HepG2 (cell line): ENCODE measurements around the gene DOHH. TPM values are rescaled to one million over a fixed set of nuclear protein-coding genes. Genes with fewer than 3 reads are reported as not detected.

ENCODE experiments used
- ATAC-seq: fragments of 200-7000 bp; cut with Tn5 transposase; 3 replicates; pipeline ENCODE4 v1.9.1; 2020; ENCODE audit warnings: mild to moderate bottlenecking, moderate library complexity
- BruUV-seq: library from RNA; stranded (reverse); fragments of 400-500 nt; replicated peaks from 2 replicates; lab custom pipeline; 2021; lab: Mats Ljungman, UMichigan
- CTCF ChIA-PET: fragments of 300-600 bp; formaldehyde crosslinking; extraction: SDS; loops from one replicate; lab custom pipeline; 2021; ENCODE audit warnings: low total read pairs, inconsistent platforms, low intra/inter-chr PET ratio; lab: Yijun Ruan, JAX
- POLR2A ChIA-PET: fragments of 350-600 bp; sonication (Branson Sonifier 250); formaldehyde crosslinking; loops from one replicate; lab custom pipeline; 2020; ENCODE audit warnings: antibody characterized with exemption, inconsistent platforms; lab: Yijun Ruan, JAX
- DNase-seq: peaks from one replicate; pipeline ENCODE4 v3.0.0-alpha.2; 2015; ENCODE audit warnings: low spot score
- FAIRE-seq: peaks from 3 replicates; lab custom pipeline; 2011; peaks lifted over from hg19 to GRCh38; lab: Jason Lieb, UNC
- H2AFZ ChIP-seq: one replicate; pipeline ENCODE4 v1.6.1; 2011; ENCODE audit warnings: low read length, inconsistent platforms
- H3K27ac ChIP-seq: fragments of 300-600 bp; 3 replicates; pipeline ENCODE4 v1.8.0; 2011; ENCODE audit warnings: mixed run types, mild to moderate bottlenecking, mixed read lengths, low read length, inconsistent platforms; ENCODE audit not compliant: insufficient read depth; ENCODE audit errors: extremely low read length
- H3K27me3 ChIP-seq, 2 experiments: fragments of 200-600 bp in 1 of 2; 2 replicates in 1 of 2; 3 replicates in 1 of 2; pipeline versions ENCODE4 v1.6.0 to v1.8.0; 2011; ENCODE audit warnings: low read length in 2 of 2, mild to moderate bottlenecking in 2 of 2, moderate library complexity in 2 of 2, inconsistent platforms in 1 of 2; ENCODE audit not compliant: insufficient read depth in 2 of 2, control insufficient read depth in 1 of 2
- H3K36me3 ChIP-seq, 2 experiments: fragments of 200-600 bp in 1 of 2; replicated peaks in 1 of 2; 2 replicates in 1 of 2; 3 replicates in 1 of 2; pipeline versions ENCODE4 v1.5.1 to v1.8.0; 2011; ENCODE audit warnings: low read length in 2 of 2, inconsistent platforms in 1 of 2; ENCODE audit not compliant: insufficient read depth in 2 of 2, control insufficient read depth in 1 of 2
- H3K4me1 ChIP-seq: 2 replicates; pipeline ENCODE4 v1.5.1; 2012; ENCODE audit warnings: low read length, inconsistent platforms; ENCODE audit not compliant: insufficient read depth
- H3K4me2 ChIP-seq: 2 replicates; pipeline ENCODE4 v1.6.0; 2011; ENCODE audit warnings: low read depth, low read length, inconsistent platforms
- H3K4me3 ChIP-seq, 3 experiments: fragments of 200-600 bp in 1 of 3; sonication (generic), shearing (Covaris generic) in 1 of 3; replicated peaks in 1 of 3; 2 replicates each; pipeline ENCODE4 v1.5.1; 2011 to 2016; ENCODE audit warnings: low read length in 3 of 3, inconsistent platforms in 2 of 3, low read depth in 2 of 3, mild to moderate bottlenecking in 2 of 3, control low read depth in 1 of 3, mixed read lengths in 1 of 3; ENCODE audit not compliant: insufficient read depth in 1 of 3
- H3K79me2 ChIP-seq: one replicate; pipeline ENCODE4 v1.6.1; 2011; ENCODE audit warnings: low read length, inconsistent platforms; ENCODE audit not compliant: insufficient read depth
- H3K9ac ChIP-seq: 2 replicates; pipeline ENCODE4 v1.6.0; 2011; ENCODE audit warnings: mild to moderate bottlenecking, low read depth, low read length, inconsistent platforms; ENCODE audit not compliant: insufficient read depth
- H3K9me3 ChIP-seq: 2 replicates; pipeline ENCODE4 v1.5.1; 2012; ENCODE audit warnings: mild to moderate bottlenecking, low read length
- H4K20me1 ChIP-seq: 2 replicates; pipeline ENCODE4 v1.6.0; 2011; ENCODE audit warnings: inconsistent platforms, mild to moderate bottlenecking, low read length, moderate library complexity; ENCODE audit not compliant: insufficient read depth
- EHMT2 ChIP-seq: fragments of 200-600 bp; sonication (generic); IDR thresholded peaks from 2 replicates; pipeline ENCODE4 v1.7.0; 2017; ENCODE audit warnings: antibody characterized with exemption, low read depth, low read length, borderline replicate concordance
- ZNF263 ChIP-seq: sonication (generic); formaldehyde crosslinking; IDR thresholded peaks from 2 replicates; pipeline ENCODE4 v1.4.0; 2020; ENCODE audit warnings: missing genetic modification reagents
- ZNF615 ChIP-seq: sonication (generic); formaldehyde crosslinking; IDR thresholded peaks from 2 replicates; pipeline ENCODE4 v1.5.0; 2020; ENCODE audit warnings: mild to moderate bottlenecking, missing genetic modification reagents, borderline replicate concordance
- WGBS: methylation state at CpG from one replicate; pipeline ENCODE4 v1.1.6; 2017; ENCODE audit warnings: low lambda C conversion rate; 5-methylcytosine and 5-hydroxymethylcytosine counted together
- in situ Hi-C: cut with HindIII; loops from 2 replicates; pipeline ENCODE4 v1.10.0; 2017; ENCODE audit warnings: low pct_unique_long_range_greater_than_20kb; ENCODE audit not compliant: extremely low pct_ligation_motif_present
- intact Hi-C: fragments of 100-400 bp; cut with micrococcal nuclease; formaldehyde crosslinking; loops from one replicate; pipeline ENCODE4 v1.10.0; 2022; ENCODE audit not compliant: unreplicated experiment
- polyA plus RNA-seq, 8 experiments: library from polyadenylated mRNA; depleted of rRNA in 3 of 8; stranded (reverse) in 7 of 8; unstranded in 1 of 8; fragments of >200 nt; fragmentation: Illumina TruSeq in 4 of 8; extraction: Trizol in 4 of 8; gene quantifications; 2 replicates each; pipeline versions ENCODE4 v1.2.1 to v1.2.3, GENCODE V29; 2011 to 2016; ENCODE audit warnings: low read depth in 4 of 8, missing spikeins in 1 of 8, mixed read lengths in 1 of 8; ENCODE audit not compliant: insufficient read depth in 1 of 8
- total RNA-seq, 5 experiments: library from RNA; depleted of rRNA; stranded (reverse); fragments of >200 nt; fragmentation: Illumina TruSeq; extraction: Trizol; gene quantifications; 2 replicates each; pipeline ENCODE4 v1.2.3, GENCODE V29; 2016; ENCODE audit warnings: low read depth in 1 of 5
- TF ChIP-seq, protein P1 (sequence below): sonication (generic); formaldehyde crosslinking; conservative IDR thresholded peaks from 2 replicates; pipeline ENCODE4 v1.8.0; 2022; ENCODE audit warnings: missing genetic modification reagents

Gene DOHH
- total and polyA plus RNA-seq, 2 of the 13 experiments (the other 11 are each of a cell fraction or from before 2014, with no cell fraction given) = 3.5 to 13.7 TPM

DNA sequence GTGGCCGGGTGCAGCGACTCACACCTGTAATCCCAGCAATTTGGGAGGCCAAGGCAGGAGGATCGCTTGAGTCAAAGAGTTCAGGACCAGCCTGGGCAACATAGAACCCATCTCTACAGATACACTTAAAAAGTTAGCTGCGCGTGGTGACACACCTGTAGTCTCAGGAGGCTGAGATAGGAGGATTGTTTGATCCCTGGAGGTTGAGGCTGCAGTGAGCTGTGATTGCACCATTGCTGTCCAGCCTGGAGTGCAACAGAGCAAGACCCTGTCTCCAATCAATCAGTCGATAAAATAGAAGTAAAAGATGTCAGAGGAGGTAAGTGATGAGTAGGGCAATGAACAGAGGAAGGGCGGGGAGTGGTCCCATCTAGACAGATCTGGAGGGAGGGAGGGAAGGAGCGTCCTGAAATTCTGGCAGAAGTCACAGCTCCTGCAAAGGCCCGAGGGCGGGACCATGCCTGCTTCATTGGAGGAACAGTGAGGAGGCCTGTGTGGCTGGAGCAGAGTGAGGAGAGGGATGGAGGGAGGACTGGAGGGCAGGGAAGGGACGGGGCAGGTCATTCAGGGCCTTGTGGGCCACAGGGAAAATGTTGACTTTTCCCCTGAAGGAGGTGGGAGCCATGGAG is 29.9 kb downstream of the DOHH start:
- no peak overlapping the region for H3K4me2 ChIP-seq
- no TSS peak for BruUV-seq
- H2AFZ ChIP-seq = no peak overlapping the region
- no peak for ATAC-seq
- in situ Hi-C loops (loop anchor here (5.0 kb wide), 1 partner anchor 148 kb away; no protein-coding TSS in a partner anchor), intact Hi-C loops (loop anchor here (5.0 kb wide), 1 partner anchor 143 kb away; no protein-coding TSS in a partner anchor)
- POLR2A ChIA-PET = no interaction called here
- CTCF ChIA-PET = interaction anchor here (6.0 kb wide), 1 partner anchor 145 kb away, joined by 48 read pairs; no protein-coding TSS in a partner anchor
- H4K20me1 ChIP-seq = no peaks in the 10 kb centered on the region
- DNase-seq = no peak
- H3K9me3 ChIP-seq = no peaks in the 10 kb centered on the region
- no peaks in the 10 kb centered on the region for H3K36me3 ChIP-seq
- no peaks in the 10 kb centered on the region for H3K79me2 ChIP-seq
- H3K27ac ChIP-seq = no peak overlapping the region
- H3K4me1 ChIP-seq = peaks cover 12% of the 10 kb centered on the region
- FAIRE-seq = no peak
- H3K4me3 ChIP-seq = no peak overlapping the region
- H3K9ac ChIP-seq = no peak overlapping the region
- H3K27me3 ChIP-seq = peaks cover 0 to 1% of the 10 kb centered on the region in 2 experiments; a peak in 1 of 5 replicates
- 62% methylated on average over 11 of the region's 11 CpGs for WGBS
- no peak for TF ChIP-seq ZNF263 (CRISPR knock-in tag)
- TF ChIP-seq, protein P1, sequence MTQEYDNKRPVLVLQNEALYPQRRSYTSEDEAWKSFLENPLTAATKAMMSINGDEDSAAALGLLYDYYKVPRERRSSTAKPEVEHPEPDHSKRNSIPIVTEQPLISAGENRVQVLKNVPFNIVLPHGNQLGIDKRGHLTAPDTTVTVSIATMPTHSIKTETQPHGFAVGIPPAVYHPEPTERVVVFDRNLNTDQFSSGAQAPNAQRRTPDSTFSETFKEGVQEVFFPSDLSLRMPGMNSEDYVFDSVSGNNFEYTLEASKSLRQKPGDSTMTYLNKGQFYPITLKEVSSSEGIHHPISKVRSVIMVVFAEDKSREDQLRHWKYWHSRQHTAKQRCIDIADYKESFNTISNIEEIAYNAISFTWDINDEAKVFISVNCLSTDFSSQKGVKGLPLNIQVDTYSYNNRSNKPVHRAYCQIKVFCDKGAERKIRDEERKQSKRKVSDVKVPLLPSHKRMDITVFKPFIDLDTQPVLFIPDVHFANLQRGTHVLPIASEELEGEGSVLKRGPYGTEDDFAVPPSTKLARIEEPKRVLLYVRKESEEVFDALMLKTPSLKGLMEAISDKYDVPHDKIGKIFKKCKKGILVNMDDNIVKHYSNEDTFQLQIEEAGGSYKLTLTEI (CRISPR knock-in tag) = no peak
- no peak for TF ChIP-seq ZNF615 (CRISPR knock-in tag)
- no peak for TF ChIP-seq EHMT2
- TF ChIP-seq, all 625 proteins: peak for 0
